MCF 10A (cell line): ENCODE measurements around the gene WWOX. TPM values are rescaled to one million over a fixed set of nuclear protein-coding genes. Genes with fewer than 3 reads are reported as not detected.
A peak's percentile ranks its signal among the peaks of the same experiment; 100 is the strongest.

Source experiments
- BruUV-seq: library from RNA; stranded (reverse); fragments of 400-500 nt; replicated peaks from 2 replicates; lab custom pipeline; 2021; lab: Mats Ljungman, UMichigan
- CTCF ChIA-PET: fragments of 300-600 bp; sonication (Branson Sonifier 250); formaldehyde crosslinking; extraction: SDS; loops from one replicate; lab custom pipeline; 2021; ENCODE audit warnings: antibody characterized with exemption, inconsistent platforms; lab: Yijun Ruan, JAX
- POLR2A ChIA-PET: fragments of 300-600, 350-650 bp; sonication (Branson Sonifier 250); formaldehyde crosslinking; extraction: SDS; loops from one replicate; lab custom pipeline; 2020; ENCODE audit warnings: antibody characterized with exemption, inconsistent platforms; lab: Yijun Ruan, JAX
- DNase-seq: peaks from one replicate; pipeline ENCODE4 v3.0.0-alpha.2; 2018; ENCODE audit not compliant: unreplicated experiment
- H3K27ac Mint-ChIP-seq: one replicate; pipeline ENCODE4 v1.8.0; 2022; ENCODE audit warnings: mild to moderate bottlenecking, low read depth, mixed read lengths; ENCODE audit not compliant: unreplicated experiment
- H3K27me3 Mint-ChIP-seq: one replicate; pipeline ENCODE4 v1.8.0; 2022; ENCODE audit warnings: mixed read lengths; ENCODE audit not compliant: insufficient read depth, unreplicated experiment
- H3K36me3 Mint-ChIP-seq: one replicate; pipeline ENCODE4 v1.8.0; 2022; ENCODE audit warnings: mild to moderate bottlenecking, moderate library complexity, mixed read lengths; ENCODE audit not compliant: insufficient read depth, unreplicated experiment
- H3K4me1 Mint-ChIP-seq: one replicate; pipeline ENCODE4 v1.8.0; 2022; ENCODE audit warnings: mixed read lengths; ENCODE audit not compliant: insufficient read depth, unreplicated experiment
- H3K4me3 Mint-ChIP-seq: one replicate; pipeline ENCODE4 v1.8.0; 2022; ENCODE audit warnings: mild to moderate bottlenecking, moderate library complexity, mixed read lengths; ENCODE audit not compliant: unreplicated experiment
- H3K9me3 Mint-ChIP-seq: one replicate; pipeline ENCODE4 v1.8.0; 2022; ENCODE audit warnings: mixed read lengths; ENCODE audit not compliant: unreplicated experiment
- CTCF ChIP-seq: fragments of 200-600 bp; IDR thresholded peaks from one replicate; pipeline ENCODE4 v1.8.0; 2022; ENCODE audit warnings: antibody characterized with exemption, mild to moderate bottlenecking; ENCODE audit not compliant: unreplicated experiment
- intact Hi-C: fragments of 100-400 bp; cut with micrococcal nuclease; formaldehyde crosslinking; loops from 2 replicates; pipeline ENCODE4 v1.14.1; 2022
- total RNA-seq: library from RNA; stranded (reverse); gene quantifications from 2 replicates; pipeline ENCODE4 v1.2.3, GENCODE V29; 2022

WWOX gene
- total RNA-seq, 1 experiment from 2014 or later = 18.1 TPM

- intact Hi-C loops = no loop called here
- BruUV-seq = no TSS peak
- DNase-seq = no peak
- Mint-ChIP-seq H3K9me3 (no peaks in the 10 kb centered on the region), H3K27ac (peak overlapping the region; percentile 73), H3K36me3 (no peaks in the 10 kb centered on the region), H3K27me3 (no peaks in the 10 kb centered on the region), H3K4me1 (peaks cover 32% of the 10 kb centered on the region), H3K4me3 (no peak overlapping the region)
- ChIA-PET CTCF (interaction anchor here (0.6 to 2.1 kb wide), 5 partner anchors 10 to 1382 kb away, joined by 3 to 19 read pairs (median 3); no protein-coding TSS in a partner anchor), POLR2A (interaction anchor here (0.6 to 2.7 kb wide), 8 partner anchors 10 to 1442 kb away, joined by 3 to 12 read pairs (median 4); no protein-coding TSS in a partner anchor)
- TF ChIP-seq CTCF = no peak
These were observed 111.7 kb downstream of the WWOX start for GRCh38 chr16:78211020-78211599.

DNA sequence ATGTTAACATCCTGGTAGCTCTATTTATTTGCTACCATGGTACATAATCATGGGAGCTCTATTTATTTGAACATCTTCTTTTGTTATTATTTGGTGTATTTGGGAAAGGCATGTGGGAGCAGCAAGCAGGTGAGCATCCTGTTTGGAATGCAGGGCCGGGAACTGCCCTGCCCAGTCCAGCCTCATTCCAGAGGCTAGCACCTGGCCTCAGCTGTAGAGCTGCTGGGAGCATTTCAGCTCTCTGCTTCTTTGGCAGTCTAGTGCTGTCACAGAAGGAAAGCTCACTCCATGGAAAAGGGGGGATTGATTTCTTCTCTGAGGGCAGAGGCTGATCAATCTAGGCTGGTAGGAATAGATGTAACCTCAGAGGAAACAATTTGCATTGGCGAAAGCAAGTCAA lies 112.5 kb downstream of the WWOX start:
- H3K9me3 Mint-ChIP-seq = no peaks in the 10 kb centered on the region
- H3K27ac Mint-ChIP-seq = peak overlapping the region; percentile 73
- CTCF ChIA-PET = interaction anchor here (0.9 to 2.1 kb wide), 4 partner anchors 11 to 113 kb away, joined by 3 to 19 read pairs (median 3); no protein-coding TSS in a partner anchor
- H3K27me3 Mint-ChIP-seq = no peaks in the 10 kb centered on the region
- no peak for TF ChIP-seq CTCF
- no peaks in the 10 kb centered on the region for H3K36me3 Mint-ChIP-seq
- H3K4me1 Mint-ChIP-seq = peaks cover 32% of the 10 kb centered on the region
- DNase-seq = peak; percentile 38
- H3K4me3 Mint-ChIP-seq = no peak overlapping the region
- intact Hi-C loops = no loop called here
- no TSS peak for BruUV-seq
- POLR2A ChIA-PET = interaction anchor here (0.6 to 2.7 kb wide), 7 partner anchors 9 to 1441 kb away, joined by 3 to 12 read pairs (median 4); no protein-coding TSS in a partner anchor

GRCh38 chr16:78212674-78213073 lies 113.2 kb downstream of the WWOX start:
- H3K4me3 Mint-ChIP-seq = no peak overlapping the region
- ChIA-PET POLR2A (interaction anchor here (1.0 to 2.7 kb wide), 4 partner anchors 8 to 24 kb away, joined by 3 to 12 read pairs (median 6); no protein-coding TSS in a partner anchor), CTCF (interaction anchor here (1.7 to 2.1 kb wide), 2 partner anchors 17 to 23 kb away, joined by 3 to 19 read pairs; no protein-coding TSS in a partner anchor)
- intact Hi-C loops = no loop called here
- H3K27ac Mint-ChIP-seq = peak overlapping the region; percentile 73
- no TSS peak for BruUV-seq
- no peaks in the 10 kb centered on the region for H3K27me3 Mint-ChIP-seq
- H3K36me3 Mint-ChIP-seq = no peaks in the 10 kb centered on the region
- H3K4me1 Mint-ChIP-seq = peaks cover 32% of the 10 kb centered on the region
- TF ChIP-seq CTCF = no peak
- no peak for DNase-seq
- H3K9me3 Mint-ChIP-seq = no peaks in the 10 kb centered on the region

- no peak for DNase-seq
- Mint-ChIP-seq H3K4me3 (no peak overlapping the region), H3K9me3 (no peaks in the 10 kb centered on the region), H3K27ac (no peak overlapping the region), H3K36me3 (no peaks in the 10 kb centered on the region), H3K4me1 (peaks cover 32% of the 10 kb centered on the region), H3K27me3 (no peaks in the 10 kb centered on the region)
- ChIA-PET CTCF (interaction anchor here (1.2 to 1.6 kb wide), 2 partner anchors 16 to 91 kb away, joined by 3 to 8 read pairs; no protein-coding TSS in a partner anchor), POLR2A (interaction anchor here (0.5 to 2.7 kb wide), 2 partner anchors 18 to 745 kb away, joined by 3 to 12 read pairs; no protein-coding TSS in a partner anchor)
- no peak for TF ChIP-seq CTCF
- no TSS peak for BruUV-seq
- intact Hi-C loops = no loop called here
These were observed 114.3 kb downstream of the WWOX start for GRCh38 chr16:78213751-78214150.
